SK-N-SH (cell line): ENCODE results near the gene CLIC4.

Source experiments
- EZH2phosphoT487 ChIP-seq: fragments of 200-600 bp; sonication (generic); IDR thresholded peaks from 2 replicates; pipeline ENCODE4 v1.6.1; 2017; ENCODE audit warnings: low read depth, mixed run types, mild to moderate bottlenecking, antibody characterized with exemption, moderate library complexity, borderline replicate concordance
- FOXM1 ChIP-seq: IDR thresholded peaks from 2 replicates; pipeline ENCODE4 v1.4.0; 2012; ENCODE audit warnings: low read depth, mild to moderate bottlenecking
- MXI1 ChIP-seq: IDR thresholded peaks from 2 replicates; pipeline ENCODE4 v1.6.1; 2012; ENCODE audit warnings: mild to moderate bottlenecking, low read depth, low read length, improper control_type of control experiment
- NRF1 ChIP-seq: IDR thresholded peaks from 2 replicates; pipeline ENCODE4 v1.6.1; 2012; ENCODE audit warnings: low read depth, mild to moderate bottlenecking, low read length
- POLR2AphosphoS5 ChIP-seq: IDR thresholded peaks from 2 replicates; pipeline ENCODE4 v1.6.1; 2012; ENCODE audit warnings: low read depth, low read length
- RAD21 ChIP-seq: IDR thresholded peaks from 2 replicates; pipeline ENCODE4 v1.6.1; 2012; ENCODE audit warnings: mild to moderate bottlenecking, low read length
- RFX5 ChIP-seq: IDR thresholded peaks from 2 replicates; pipeline ENCODE4 v1.6.1; 2012; ENCODE audit warnings: mild to moderate bottlenecking, improper control_type of control experiment, low read length
- TAF1 ChIP-seq: IDR thresholded peaks from 2 replicates; pipeline ENCODE4 v1.6.1; 2012; ENCODE audit warnings: low read depth, mild to moderate bottlenecking, low read length, moderate library complexity, borderline replicate concordance
- TCF12 ChIP-seq: IDR thresholded peaks from 2 replicates; pipeline ENCODE4 v1.4.0; 2012
- TEAD4 ChIP-seq: IDR thresholded peaks from 2 replicates; pipeline ENCODE4 v1.4.0; 2012; ENCODE audit warnings: mild to moderate bottlenecking, borderline replicate concordance; ENCODE audit not compliant: insufficient read depth
- TF ChIP-seq, protein P1 (sequence below): fragments of 200-600 bp; sonication (generic); IDR thresholded peaks from 2 replicates; pipeline ENCODE4 v1.6.1; 2017; ENCODE audit warnings: antibody characterized with exemption, mild to moderate bottlenecking, moderate library complexity
- TF ChIP-seq, protein P2 (sequence below): IDR thresholded peaks from 2 replicates; pipeline ENCODE4 v1.6.1; 2012; ENCODE audit warnings: mild to moderate bottlenecking, low read depth, low read length, moderate library complexity
- TF ChIP-seq, protein P3 (sequence below): IDR thresholded peaks from 2 replicates; pipeline ENCODE4 v1.4.0; 2012; ENCODE audit warnings: low read depth
- TF ChIP-seq, protein P4 (sequence below): IDR thresholded peaks from 2 replicates; pipeline ENCODE4 v1.4.0; 2012; ENCODE audit warnings: low read depth, borderline replicate concordance

DNA sequence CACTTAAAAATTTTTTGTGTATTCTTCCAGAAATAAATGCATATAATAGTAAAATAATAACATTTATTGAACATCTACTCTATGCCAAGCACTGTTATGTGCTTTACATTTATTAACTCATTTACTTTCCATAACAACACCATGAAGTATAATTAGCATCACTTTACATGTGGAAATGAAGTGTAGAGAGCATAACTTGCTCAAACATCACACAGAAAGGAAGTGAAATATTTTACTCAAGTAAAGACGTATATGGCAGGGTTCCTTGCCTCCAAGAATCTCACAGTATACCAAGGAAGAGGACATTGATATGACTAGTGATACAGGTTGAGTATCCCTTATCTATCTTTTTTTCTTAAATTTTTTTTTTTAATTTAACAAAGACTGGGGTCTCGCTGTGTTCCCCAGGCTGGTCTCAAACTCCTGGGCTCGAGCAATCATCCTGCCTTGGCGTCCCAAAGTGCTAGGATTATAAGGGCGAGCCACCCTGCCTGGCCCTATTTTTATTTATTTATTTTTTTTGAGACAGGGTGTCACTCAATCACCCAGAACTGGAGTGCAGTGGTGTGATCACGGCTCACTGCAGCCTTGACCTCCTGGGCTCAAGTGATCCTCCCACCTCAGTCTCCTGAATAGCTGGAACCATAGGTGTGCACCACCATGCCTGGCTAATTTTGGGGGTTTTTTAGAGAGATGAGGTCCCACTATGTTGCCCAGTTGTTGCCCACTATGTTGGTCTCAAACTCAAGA, 7.7 kb upstream of the CLIC4 start:
- TF ChIP-seq, protein P1, sequence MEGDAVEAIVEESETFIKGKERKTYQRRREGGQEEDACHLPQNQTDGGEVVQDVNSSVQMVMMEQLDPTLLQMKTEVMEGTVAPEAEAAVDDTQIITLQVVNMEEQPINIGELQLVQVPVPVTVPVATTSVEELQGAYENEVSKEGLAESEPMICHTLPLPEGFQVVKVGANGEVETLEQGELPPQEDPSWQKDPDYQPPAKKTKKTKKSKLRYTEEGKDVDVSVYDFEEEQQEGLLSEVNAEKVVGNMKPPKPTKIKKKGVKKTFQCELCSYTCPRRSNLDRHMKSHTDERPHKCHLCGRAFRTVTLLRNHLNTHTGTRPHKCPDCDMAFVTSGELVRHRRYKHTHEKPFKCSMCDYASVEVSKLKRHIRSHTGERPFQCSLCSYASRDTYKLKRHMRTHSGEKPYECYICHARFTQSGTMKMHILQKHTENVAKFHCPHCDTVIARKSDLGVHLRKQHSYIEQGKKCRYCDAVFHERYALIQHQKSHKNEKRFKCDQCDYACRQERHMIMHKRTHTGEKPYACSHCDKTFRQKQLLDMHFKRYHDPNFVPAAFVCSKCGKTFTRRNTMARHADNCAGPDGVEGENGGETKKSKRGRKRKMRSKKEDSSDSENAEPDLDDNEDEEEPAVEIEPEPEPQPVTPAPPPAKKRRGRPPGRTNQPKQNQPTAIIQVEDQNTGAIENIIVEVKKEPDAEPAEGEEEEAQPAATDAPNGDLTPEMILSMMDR: no peak
- TF ChIP-seq, protein P2, sequence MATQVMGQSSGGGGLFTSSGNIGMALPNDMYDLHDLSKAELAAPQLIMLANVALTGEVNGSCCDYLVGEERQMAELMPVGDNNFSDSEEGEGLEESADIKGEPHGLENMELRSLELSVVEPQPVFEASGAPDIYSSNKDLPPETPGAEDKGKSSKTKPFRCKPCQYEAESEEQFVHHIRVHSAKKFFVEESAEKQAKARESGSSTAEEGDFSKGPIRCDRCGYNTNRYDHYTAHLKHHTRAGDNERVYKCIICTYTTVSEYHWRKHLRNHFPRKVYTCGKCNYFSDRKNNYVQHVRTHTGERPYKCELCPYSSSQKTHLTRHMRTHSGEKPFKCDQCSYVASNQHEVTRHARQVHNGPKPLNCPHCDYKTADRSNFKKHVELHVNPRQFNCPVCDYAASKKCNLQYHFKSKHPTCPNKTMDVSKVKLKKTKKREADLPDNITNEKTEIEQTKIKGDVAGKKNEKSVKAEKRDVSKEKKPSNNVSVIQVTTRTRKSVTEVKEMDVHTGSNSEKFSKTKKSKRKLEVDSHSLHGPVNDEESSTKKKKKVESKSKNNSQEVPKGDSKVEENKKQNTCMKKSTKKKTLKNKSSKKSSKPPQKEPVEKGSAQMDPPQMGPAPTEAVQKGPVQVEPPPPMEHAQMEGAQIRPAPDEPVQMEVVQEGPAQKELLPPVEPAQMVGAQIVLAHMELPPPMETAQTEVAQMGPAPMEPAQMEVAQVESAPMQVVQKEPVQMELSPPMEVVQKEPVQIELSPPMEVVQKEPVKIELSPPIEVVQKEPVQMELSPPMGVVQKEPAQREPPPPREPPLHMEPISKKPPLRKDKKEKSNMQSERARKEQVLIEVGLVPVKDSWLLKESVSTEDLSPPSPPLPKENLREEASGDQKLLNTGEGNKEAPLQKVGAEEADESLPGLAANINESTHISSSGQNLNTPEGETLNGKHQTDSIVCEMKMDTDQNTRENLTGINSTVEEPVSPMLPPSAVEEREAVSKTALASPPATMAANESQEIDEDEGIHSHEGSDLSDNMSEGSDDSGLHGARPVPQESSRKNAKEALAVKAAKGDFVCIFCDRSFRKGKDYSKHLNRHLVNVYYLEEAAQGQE: no peak
- TF ChIP-seq, protein P3, sequence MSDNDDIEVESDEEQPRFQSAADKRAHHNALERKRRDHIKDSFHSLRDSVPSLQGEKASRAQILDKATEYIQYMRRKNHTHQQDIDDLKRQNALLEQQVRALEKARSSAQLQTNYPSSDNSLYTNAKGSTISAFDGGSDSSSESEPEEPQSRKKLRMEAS: no peak
- TF ChIP-seq MXI1 (no peak), RAD21 (no peak), POLR2AphosphoS5 (no peak), FOXM1 (no peak), EZH2phosphoT487 (no peak), NRF1 (no peak), TAF1 (no peak), TCF12 (no peak), TEAD4 (no peak), RFX5 (no peak)
- TF ChIP-seq, protein P4, sequence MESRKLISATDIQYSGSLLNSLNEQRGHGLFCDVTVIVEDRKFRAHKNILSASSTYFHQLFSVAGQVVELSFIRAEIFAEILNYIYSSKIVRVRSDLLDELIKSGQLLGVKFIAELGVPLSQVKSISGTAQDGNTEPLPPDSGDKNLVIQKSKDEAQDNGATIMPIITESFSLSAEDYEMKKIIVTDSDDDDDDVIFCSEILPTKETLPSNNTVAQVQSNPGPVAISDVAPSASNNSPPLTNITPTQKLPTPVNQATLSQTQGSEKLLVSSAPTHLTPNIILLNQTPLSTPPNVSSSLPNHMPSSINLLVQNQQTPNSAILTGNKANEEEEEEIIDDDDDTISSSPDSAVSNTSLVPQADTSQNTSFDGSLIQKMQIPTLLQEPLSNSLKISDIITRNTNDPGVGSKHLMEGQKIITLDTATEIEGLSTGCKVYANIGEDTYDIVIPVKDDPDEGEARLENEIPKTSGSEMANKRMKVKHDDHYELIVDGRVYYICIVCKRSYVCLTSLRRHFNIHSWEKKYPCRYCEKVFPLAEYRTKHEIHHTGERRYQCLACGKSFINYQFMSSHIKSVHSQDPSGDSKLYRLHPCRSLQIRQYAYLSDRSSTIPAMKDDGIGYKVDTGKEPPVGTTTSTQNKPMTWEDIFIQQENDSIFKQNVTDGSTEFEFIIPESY: no peak
